Adrenal gland (tissue), 12 donors: Measurements from ENCODE around the gene CA14. TPM values are rescaled to one million over a fixed set of nuclear protein-coding genes. Genes with fewer than 3 reads are reported as not detected.
"Not testable (repeated sequence)": the region's sequence is repeated elsewhere in the genome, so short reads cannot be mapped to it uniquely, and the experiment has no call there.

Source experiments
- DNase-seq, 7 donors: peaks; one replicate each; pipeline ENCODE4 v3.0.0-alpha.2; 2019 to 2020
- H3K27ac ChIP-seq, 5 donors: fragments of 200-600 bp; sonication (generic) in 4 of 5; 1 replicate in 3 of 5; 2 replicates in 2 of 5; pipeline versions ENCODE4 v1.5.1 to v1.8.0; 2016 to 2020; ENCODE audit warnings: mild to moderate bottlenecking in 1 of 5
- H3K27me3 ChIP-seq: fragments of 200-600 bp; 2 replicates; pipeline ENCODE4 v1.8.0; 2021
- H3K36me3 ChIP-seq, 2 donors: fragments of 200-600 bp; replicated peaks in 1 of 2; 1 replicate in 1 of 2; 2 replicates in 1 of 2; pipeline versions ENCODE4 v1.5.1 to v1.8.0; 2018 to 2022
- H3K4me1 ChIP-seq, 2 donors: fragments of 200-600 bp; replicated peaks in 1 of 2; 1 replicate in 1 of 2; 2 replicates in 1 of 2; pipeline versions ENCODE4 v1.5.1 to v1.8.0; 2018 to 2021
- H3K4me3 ChIP-seq, 4 donors: fragments of 200-600 bp; sonication (generic) in 3 of 4; one replicate each; pipeline ENCODE4 v1.5.1; 2016 to 2018
- H3K9me3 ChIP-seq, 3 donors: fragments of 200-600 bp; sonication (generic) in 1 of 3; replicated peaks in 1 of 3; 1 replicate in 2 of 3; 2 replicates in 1 of 3; pipeline versions ENCODE4 v1.5.1 to v1.8.0; 2016 to 2021
- CTCF ChIP-seq, 6 experiments: fragments of 450-650 bp in 4 of 6; fragments of 200-600 bp in 2 of 6; sonication (generic) in 1 of 6; IDR thresholded peaks; 1 replicate in 5 of 6; 2 replicates in 1 of 6; pipeline versions ENCODE4 v1.5.1 to v1.8.0; 2016 to 2021; ENCODE audit warnings: antibody characterized with exemption in 6 of 6, mild to moderate bottlenecking in 2 of 6, moderate library complexity in 1 of 6
- POLR2A ChIP-seq, 2 donors: fragments of 450-650 bp; IDR thresholded peaks; one replicate each; pipeline ENCODE4 v1.6.1; 2017; ENCODE audit warnings: antibody characterized with exemption in 2 of 2, mild to moderate bottlenecking in 2 of 2, moderate library complexity in 1 of 2
- WGBS, 4 donors: extraction: QIAGEN DNeasy Blood & Tissue Kit in 2 of 4; methylation state at CpG; one replicate each; pipeline versions ENCODE4 v1.1.5 to v1.1.7; 2013 to 2017; 5-methylcytosine and 5-hydroxymethylcytosine counted together
- intact Hi-C, 2 donors: fragments of 100-400 bp; cut with DNase I; formaldehyde crosslinking; loops; one replicate each; pipeline versions ENCODE4 v1.14.1 to v1.15.0; 2022 to 2023
- polyA plus RNA-seq, 3 donors: library from polyadenylated mRNA; stranded (reverse); fragments of 200-250 nt in 2 of 3; fragments of 350-450 nt in 1 of 3; fragmentation: Illumina TruSeq in 1 of 3; extraction: RNeasy Lipid Tissue Mini Kit (QIAGEN cat#74804) in 1 of 3; gene quantifications; one replicate each; pipeline ENCODE4 v1.2.3, GENCODE V29; 2013 to 2014
- total RNA-seq, 9 donors: library from RNA; depleted of rRNA in 4 of 9; stranded (reverse); fragments of >200 nt in 4 of 9; fragments of 120-200 nt in 1 of 9; fragmentation: NEBNext Ultra II Directional in 1 of 9; extraction: Animal tissue kit (Norgen Biotek cat#: 25700) in 1 of 9; gene quantifications; one replicate each; pipeline versions ENCODE4 v1.1.0 to v1.2.4, GENCODE V29; 2013 to 2023
- donor health status: healthy with polysubstance abuse.
- donor health status: Bipolar disorder and iron deficiency.
- donor health status: DM: yes; HTN: yes; CAD: no.
- donor health status: DM: no; HTN: no; CAD: no.
- donor health status: DM: no; HTN: no; CAD: no.
- donor health status: DM: yes; HTN: yes; CAD: no.

CA14 gene
- total and polyA plus RNA-seq, 12 donors: 0.32 to 1.1 (median 0.63) TPM; not detected in 6

- Histone ChIP-seq H3K4me1 (no peaks in the 10 kb centered on the region), H3K9me3 (no peaks in the 10 kb centered on the region), H3K27me3 (no peaks in the 10 kb centered on the region), H3K36me3 (peaks cover 0 to 70% of the 10 kb centered on the region in 2 donors), H3K4me3 (no peak overlapping the region), H3K27ac (no peak overlapping the region)
- no peak for DNase-seq
- TF ChIP-seq CTCF (IDR thresholded peaks at IDR 0.05) (no peak), POLR2A (IDR thresholded peaks at IDR 0.05) (no peak)
- WGBS, 4 donors: 88 to 100% (median 95%) methylated on average over 1 of the region's 1 CpG
- intact Hi-C loops: no loop called here
Measured at GRCh38 chr1:150224983-150225382, 32.6 kb upstream of the CA14 start.

GRCh38 chr1:150225546-150225945, 32.0 kb upstream of the CA14 start:
- no peak for DNase-seq
- intact Hi-C loops: no loop called here
- H3K27me3 ChIP-seq: no peaks in the 10 kb centered on the region
- H3K4me1 ChIP-seq: no peaks in the 10 kb centered on the region
- H3K36me3 ChIP-seq: peaks cover 0 to 65% of the 10 kb centered on the region in 2 donors
- TF ChIP-seq CTCF (IDR thresholded peaks at IDR 0.05) (no peak), POLR2A (IDR thresholded peaks at IDR 0.05) (no peak)
- 82 to 100% (median 91%) methylated on average over 1 of the region's 1 CpG for WGBS, 4 donors
- H3K9me3 ChIP-seq: no peaks in the 10 kb centered on the region
- no peak overlapping the region for H3K27ac ChIP-seq
- no peak overlapping the region for H3K4me3 ChIP-seq

- no peak overlapping the region for H3K4me3 ChIP-seq
- no peaks in the 10 kb centered on the region for H3K27me3 ChIP-seq
- no peak overlapping the region for H3K27ac ChIP-seq
- H3K9me3 ChIP-seq: no peaks in the 10 kb centered on the region
- no peak for DNase-seq
- 83 to 93% (median 88%) methylated on average over 2 of the region's 2 CpGs for WGBS, 4 donors
- H3K4me1 ChIP-seq: no peaks in the 10 kb centered on the region
- H3K36me3 ChIP-seq: peaks cover 0 to 66% of the 10 kb centered on the region in 2 donors
- no peak for TF ChIP-seq POLR2A (IDR thresholded peaks at IDR 0.05)
- TF ChIP-seq CTCF (IDR thresholded peaks at IDR 0.05): no peak
- intact Hi-C loops: no loop called here
Measured at GRCh38 chr1:150226486-150226885, 31.1 kb upstream of the CA14 start.

GRCh38 chr1:150227228-150227627, 30.3 kb upstream of the CA14 start:
- no peak overlapping the region for H3K4me3 ChIP-seq
- no peaks in the 10 kb centered on the region for H3K9me3 ChIP-seq
- no peak for TF ChIP-seq POLR2A (IDR thresholded peaks at IDR 0.05)
- H3K36me3 ChIP-seq: peaks cover 0 to 62% of the 10 kb centered on the region in 2 donors
- intact Hi-C loops: no loop called here
- no peaks in the 10 kb centered on the region for H3K4me1 ChIP-seq
- H3K27me3 ChIP-seq: no peaks in the 10 kb centered on the region
- DNase-seq: no peak
- no peak overlapping the region for H3K27ac ChIP-seq

GRCh38 chr1:150228246-150228645, 29.3 kb upstream of the CA14 start:
- H3K36me3 ChIP-seq: peaks cover 0 to 60% of the 10 kb centered on the region in 2 donors
- H3K4me1 ChIP-seq, DNase-seq, H3K27me3 ChIP-seq, H3K9me3 ChIP-seq, H3K27ac ChIP-seq, intact Hi-C loops, H3K4me3 ChIP-seq: not testable (repeated sequence)
- 92 to 95% (median 94%) methylated on average over 10 of the region's 10 CpGs for WGBS, 4 donors

GRCh38 chr1:150232921-150233320, 24.7 kb upstream of the CA14 start:
- DNase-seq: peak in 1 of 7 donors; percentile 17
- intact Hi-C loops, H3K4me3 ChIP-seq, H3K9me3 ChIP-seq, H3K27me3 ChIP-seq: not testable (repeated sequence)
- H3K36me3 ChIP-seq: peaks cover 0 to 21% of the 10 kb centered on the region in 2 donors
- peak overlapping the region in 2 of 5 donors; percentile 97 to 98 for H3K27ac ChIP-seq
- H3K4me1 ChIP-seq: peaks cover 4 to 17% of the 10 kb centered on the region in 2 donors
- 89 to 98% (median 93%) methylated on average over 10 of the region's 10 CpGs for WGBS, 4 donors
